ENCODE measurements around the gene IPPK. TPM values are rescaled to one million over a fixed set of nuclear protein-coding genes. Genes with fewer than 3 reads are reported as not detected.

The IPPK gene
- total RNA-seq, 2 experiments from 2014 or later, result 9.6 to 10.9 TPM

DNA sequence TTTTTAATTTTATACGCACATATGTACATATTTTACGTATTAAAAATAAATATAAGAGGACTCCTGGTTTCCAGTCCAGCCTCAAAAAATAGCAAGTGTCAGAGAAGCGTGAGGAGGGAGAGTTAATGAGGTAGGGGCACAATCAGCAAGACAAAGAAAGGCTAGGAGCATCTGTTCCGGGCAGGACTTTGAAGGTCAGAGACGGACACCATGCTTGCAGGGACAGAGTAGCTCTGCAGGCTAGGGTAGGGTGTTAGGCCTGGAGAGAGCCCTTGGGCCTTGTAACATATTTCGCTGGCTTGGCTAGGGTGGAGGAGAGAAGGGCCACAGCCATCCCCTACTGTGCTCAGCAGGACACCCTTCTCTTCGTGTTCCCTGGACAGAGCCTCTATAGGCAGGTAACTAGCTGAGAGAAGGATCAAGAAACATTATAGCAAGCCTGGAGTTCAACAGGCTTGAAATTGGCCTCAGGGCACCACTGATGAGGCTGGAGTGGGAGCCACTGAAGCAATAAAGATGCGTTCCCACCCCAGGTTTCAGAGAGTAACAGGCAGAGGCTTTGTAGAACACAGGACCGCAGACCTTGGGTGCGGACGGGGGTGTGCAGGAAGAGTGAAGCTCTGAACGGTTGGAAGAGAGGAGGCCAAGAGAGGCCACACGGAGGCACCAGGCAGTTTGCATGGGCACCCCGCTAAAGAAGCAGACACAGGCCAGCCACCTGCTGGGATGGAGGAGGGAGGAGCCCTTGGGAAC is 9.7 kb upstream of the IPPK start:
- H3K27me3 Mint-ChIP-seq, result no peaks in the 10 kb centered on the region
- ChIA-PET POLR2A (no interaction called here), CTCF (interaction anchor here (0.6 kb wide), 1 partner anchor 231 kb away, joined by 3 read pairs; no protein-coding TSS in a partner anchor)
- H3K27ac Mint-ChIP-seq, result no peak overlapping the region
- H3K9me3 Mint-ChIP-seq, result no peaks in the 10 kb centered on the region
- H3K36me3 Mint-ChIP-seq (ENCODE audit: low read depth), result no peaks in the 10 kb centered on the region
- DNase-seq, result no peak
- peaks cover 4% of the 10 kb centered on the region for H3K4me1 Mint-ChIP-seq
- no peak overlapping the region for H3K4me3 Mint-ChIP-seq

DNA sequence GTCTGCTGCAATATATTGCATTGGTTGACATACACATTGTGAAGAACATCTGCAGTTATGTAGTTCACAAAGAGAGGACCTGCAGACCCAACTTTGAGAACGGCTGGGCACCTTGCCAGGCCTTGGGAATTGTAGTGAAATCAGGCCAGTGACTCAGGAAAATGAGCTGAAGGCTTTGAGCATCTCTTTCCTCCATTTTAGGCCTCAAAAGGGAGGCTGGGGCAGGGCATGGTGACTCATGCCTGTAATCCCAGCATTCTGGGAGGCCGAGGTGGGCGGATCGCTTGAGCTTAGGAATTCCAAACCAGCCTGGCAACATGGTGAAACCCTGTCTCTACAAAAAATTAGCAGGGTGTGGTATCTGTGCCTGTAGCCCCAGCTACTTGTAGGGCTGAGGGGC is 1.4 kb upstream of the IPPK start:
- ChIA-PET CTCF (no interaction called here), POLR2A (no interaction called here)
- H3K9me3 Mint-ChIP-seq, result no peaks in the 10 kb centered on the region
- no peak for DNase-seq
- no peaks in the 10 kb centered on the region for H3K27me3 Mint-ChIP-seq
- peaks cover 14% of the 10 kb centered on the region for H3K36me3 Mint-ChIP-seq (ENCODE audit: low read depth)
- H3K27ac Mint-ChIP-seq, result peak overlapping the region; percentile 95
- H3K4me1 Mint-ChIP-seq, result peaks cover 28% of the 10 kb centered on the region
- peak overlapping the region; percentile 97 for H3K4me3 Mint-ChIP-seq

DNA sequence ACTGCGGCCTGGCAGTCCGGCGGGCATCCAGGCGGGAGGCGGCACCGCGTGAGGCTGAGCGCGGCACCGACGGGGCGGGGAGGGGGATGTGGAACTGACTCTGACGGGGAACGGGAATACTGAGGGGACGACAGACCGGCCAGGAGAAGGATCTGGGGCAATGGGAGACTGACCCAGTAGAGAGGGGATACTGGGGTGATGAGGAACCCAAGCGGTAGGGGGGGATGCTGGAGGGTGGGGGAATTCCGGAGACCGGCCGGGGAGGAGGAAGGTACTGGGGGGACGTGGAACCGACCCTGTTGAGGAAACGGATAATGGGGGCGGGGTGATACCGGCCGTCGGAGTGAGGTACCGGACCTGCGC is 423 bp downstream of the IPPK start:
- Mint-ChIP-seq H3K27ac (peak overlapping the region; percentile 87), H3K4me3 (peak overlapping the region; percentile 97), H3K27me3 (no peaks in the 10 kb centered on the region), H3K36me3 (ENCODE audit: low read depth) (peaks cover 16% of the 10 kb centered on the region), H3K9me3 (no peaks in the 10 kb centered on the region), H3K4me1 (peaks cover 41% of the 10 kb centered on the region)
- DNase-seq, result peak; percentile 33
- CTCF ChIA-PET, result interaction anchor here (0.9 to 1.2 kb wide), 2 partner anchors 14 to 95 kb away, joined by 3 to 4 read pairs; no protein-coding TSS in a partner anchor
- POLR2A ChIA-PET, result no interaction called here

DNA sequence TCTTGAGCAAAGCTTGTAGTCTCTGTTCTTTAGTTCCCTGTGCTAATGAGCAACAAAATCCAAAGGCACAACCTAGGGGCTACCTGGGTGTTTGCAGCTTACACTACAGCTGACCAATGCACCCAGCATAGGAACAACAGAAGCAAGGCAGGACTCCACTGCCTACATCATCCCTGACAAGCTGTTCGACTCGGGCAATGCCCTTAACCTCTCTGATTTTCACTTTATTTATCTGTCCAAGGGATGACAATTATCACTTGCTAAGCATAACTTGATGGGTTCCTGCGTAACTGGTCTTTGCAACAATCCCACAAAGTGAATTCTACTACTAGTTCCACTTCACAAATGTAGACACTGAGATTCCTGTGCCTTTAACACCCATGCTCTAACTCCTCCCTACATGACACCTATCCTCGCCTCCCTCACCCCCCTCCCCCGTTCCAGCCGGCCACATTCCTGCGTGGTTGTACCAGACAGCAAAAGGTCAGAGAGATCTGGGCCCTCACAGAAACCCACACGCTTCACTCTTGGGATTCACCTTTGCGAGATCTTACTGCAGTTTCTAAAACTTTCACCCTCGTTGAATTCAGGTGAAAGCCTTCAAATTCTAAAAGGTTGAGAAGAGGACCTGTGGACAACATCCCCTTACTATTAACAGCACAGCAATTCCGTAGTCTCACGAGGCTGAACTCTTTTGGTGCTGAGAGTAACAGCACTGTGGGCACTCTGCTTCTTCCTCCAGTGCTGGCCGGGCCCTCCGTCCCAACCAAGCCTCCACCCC is 995 bp downstream of the IPPK start:
- POLR2A ChIA-PET, result no interaction called here
- Mint-ChIP-seq H3K9me3 (no peaks in the 10 kb centered on the region), H3K36me3 (ENCODE audit: low read depth) (peaks cover 12% of the 10 kb centered on the region), H3K27me3 (no peaks in the 10 kb centered on the region), H3K27ac (peak overlapping the region; percentile 87), H3K4me1 (peaks cover 45% of the 10 kb centered on the region), H3K4me3 (peak overlapping the region; percentile 97)
- peak; percentile 47 for DNase-seq
- CTCF ChIA-PET, result interaction anchor here (0.7 kb wide), 1 partner anchor 788 kb away, joined by 3 read pairs; no protein-coding TSS in a partner anchor

DNA sequence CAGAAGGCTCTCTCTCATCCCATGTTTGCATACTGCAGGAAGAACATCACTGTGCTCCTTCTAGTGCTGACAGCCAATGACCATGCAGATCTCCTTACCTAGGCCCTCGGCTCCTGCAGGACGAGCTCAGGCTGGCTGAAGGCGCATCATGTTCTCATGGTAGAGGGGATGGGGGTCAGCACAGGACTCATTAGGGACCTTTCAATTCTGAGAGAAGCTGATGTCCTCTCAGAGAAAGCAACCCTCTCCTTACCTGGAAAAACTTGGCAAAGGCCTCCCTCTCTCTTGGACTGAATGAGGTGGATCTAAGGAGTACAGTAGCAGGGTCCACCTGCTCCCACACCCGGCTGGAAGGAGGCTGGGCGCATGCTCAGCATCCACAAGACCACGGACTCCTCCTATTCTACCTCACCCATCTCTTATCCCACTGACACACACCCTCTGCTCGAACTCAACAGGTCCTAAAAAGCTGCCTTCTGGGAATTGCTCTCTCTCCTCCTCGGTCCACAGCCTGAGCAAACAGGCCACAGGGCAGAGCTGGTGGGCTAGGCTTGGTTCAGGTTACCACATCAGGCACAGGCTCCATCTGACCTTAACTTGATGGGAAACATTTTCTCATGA is 2.9 kb downstream of the IPPK start:
- H3K27ac Mint-ChIP-seq, result peak overlapping the region; percentile 83
- peaks cover 51% of the 10 kb centered on the region for H3K4me1 Mint-ChIP-seq
- no peaks in the 10 kb centered on the region for H3K27me3 Mint-ChIP-seq
- peaks cover 6% of the 10 kb centered on the region for H3K36me3 Mint-ChIP-seq (ENCODE audit: low read depth)
- no peak for DNase-seq
- POLR2A ChIA-PET, result no interaction called here
- H3K4me3 Mint-ChIP-seq, result no peak overlapping the region
- no peaks in the 10 kb centered on the region for H3K9me3 Mint-ChIP-seq
- CTCF ChIA-PET, result interaction anchor here (1.0 kb wide), 1 partner anchor 16 kb away, joined by 3 read pairs; no protein-coding TSS in a partner anchor

DNA sequence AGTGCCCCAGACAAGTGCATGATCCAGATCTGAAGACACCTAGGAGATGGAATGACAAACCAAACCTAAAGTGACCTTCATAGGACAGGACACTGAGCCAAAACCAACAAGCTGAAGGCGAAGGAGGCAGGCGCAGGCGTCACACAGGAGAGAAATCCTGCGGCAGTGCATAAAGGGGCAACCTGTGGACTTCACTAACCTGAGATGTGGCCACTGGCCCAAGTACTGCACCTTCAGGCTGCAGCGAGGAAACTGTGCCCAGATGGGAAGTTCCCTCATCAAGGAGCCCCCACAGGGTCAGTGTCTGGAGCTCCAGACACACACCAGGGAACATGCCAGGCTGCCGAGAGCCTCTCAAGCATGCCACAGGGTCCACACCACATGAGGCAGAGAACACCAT is 3.7 kb downstream of the IPPK start:
- Mint-ChIP-seq H3K27me3 (no peaks in the 10 kb centered on the region), H3K27ac (no peak overlapping the region), H3K4me3 (no peak overlapping the region), H3K36me3 (ENCODE audit: low read depth) (peaks cover 6% of the 10 kb centered on the region), H3K9me3 (no peaks in the 10 kb centered on the region), H3K4me1 (peaks cover 45% of the 10 kb centered on the region)
- ChIA-PET CTCF (interaction anchor here (1.1 kb wide), 1 partner anchor 20 kb away, joined by 4 read pairs; no protein-coding TSS in a partner anchor), POLR2A (no interaction called here)
- DNase-seq, result no peak

DNA sequence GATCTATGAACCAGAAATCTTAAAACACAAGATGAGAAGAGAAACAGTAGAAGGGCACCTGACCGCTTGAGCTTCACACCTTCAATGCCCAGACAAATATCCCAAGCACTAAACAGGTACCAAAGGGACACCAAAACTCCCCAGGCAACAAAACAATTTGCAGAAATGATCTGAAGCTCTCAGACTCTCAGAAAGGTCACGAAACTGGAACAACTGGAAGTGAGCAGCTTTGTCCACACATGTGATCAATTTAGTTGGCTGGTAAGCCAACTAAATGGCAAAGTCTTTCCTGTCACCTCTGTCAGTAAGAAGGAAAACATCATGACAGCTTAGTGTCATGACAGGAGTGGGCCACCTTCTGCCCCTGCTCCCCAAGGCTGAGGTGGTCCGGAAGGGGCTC is 4.1 kb downstream of the IPPK start:
- Mint-ChIP-seq H3K4me1 (peaks cover 44% of the 10 kb centered on the region), H3K4me3 (no peak overlapping the region), H3K27ac (peak overlapping the region; percentile 60), H3K9me3 (no peaks in the 10 kb centered on the region), H3K27me3 (no peaks in the 10 kb centered on the region), H3K36me3 (ENCODE audit: low read depth) (peaks cover 6% of the 10 kb centered on the region)
- DNase-seq, result no peak
- CTCF ChIA-PET, result interaction anchor here (1.1 kb wide), 1 partner anchor 21 kb away, joined by 4 read pairs; no protein-coding TSS in a partner anchor
- POLR2A ChIA-PET, result no interaction called here

DNA sequence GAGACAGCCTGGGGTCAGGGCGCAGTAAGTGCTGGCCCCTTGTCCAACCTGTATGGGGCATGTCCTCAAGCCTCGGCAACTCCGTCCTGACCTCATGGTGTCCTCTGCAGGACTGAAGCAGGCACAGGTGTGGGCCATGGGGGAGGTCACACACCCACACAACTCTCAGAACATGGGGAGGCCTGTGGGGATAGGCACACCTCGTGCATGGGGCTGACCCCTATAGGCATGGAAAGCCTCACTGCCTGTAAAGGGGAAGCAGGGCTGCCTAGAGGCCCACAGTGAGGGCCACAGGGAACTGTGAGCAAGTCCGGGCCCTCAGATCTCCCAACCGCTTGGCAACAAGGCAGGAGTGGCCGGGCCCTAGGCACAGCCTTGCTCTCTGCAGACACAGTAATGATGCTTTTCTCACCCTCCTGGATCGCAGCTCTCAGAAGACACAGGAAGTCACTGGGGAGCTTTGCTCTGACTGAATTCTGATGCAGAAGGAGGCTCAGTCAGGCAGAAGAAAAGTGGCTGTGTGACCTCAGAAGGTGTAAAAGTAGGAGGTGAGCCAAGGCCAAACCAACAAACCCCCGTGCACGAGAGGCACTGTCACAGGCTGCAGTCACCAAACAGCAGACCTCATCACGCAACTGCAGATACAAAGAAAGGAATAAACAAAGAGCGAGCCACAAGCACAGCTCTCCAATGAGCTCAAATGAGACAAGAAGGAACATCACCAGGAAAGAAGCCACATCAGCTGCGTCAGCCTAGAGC is 5.4 kb downstream of the IPPK start:
- H3K27ac Mint-ChIP-seq, result peak overlapping the region; percentile 77
- ChIA-PET POLR2A (no interaction called here), CTCF (interaction anchor here (1.1 kb wide), 1 partner anchor 10 kb away, joined by 4 read pairs; no protein-coding TSS in a partner anchor)
- peak; percentile 52 for DNase-seq
- no peak overlapping the region for H3K4me3 Mint-ChIP-seq
- peaks cover 6% of the 10 kb centered on the region for H3K36me3 Mint-ChIP-seq (ENCODE audit: low read depth)
- H3K9me3 Mint-ChIP-seq, result no peaks in the 10 kb centered on the region
- H3K4me1 Mint-ChIP-seq, result peaks cover 44% of the 10 kb centered on the region
- no peaks in the 10 kb centered on the region for H3K27me3 Mint-ChIP-seq

DNA sequence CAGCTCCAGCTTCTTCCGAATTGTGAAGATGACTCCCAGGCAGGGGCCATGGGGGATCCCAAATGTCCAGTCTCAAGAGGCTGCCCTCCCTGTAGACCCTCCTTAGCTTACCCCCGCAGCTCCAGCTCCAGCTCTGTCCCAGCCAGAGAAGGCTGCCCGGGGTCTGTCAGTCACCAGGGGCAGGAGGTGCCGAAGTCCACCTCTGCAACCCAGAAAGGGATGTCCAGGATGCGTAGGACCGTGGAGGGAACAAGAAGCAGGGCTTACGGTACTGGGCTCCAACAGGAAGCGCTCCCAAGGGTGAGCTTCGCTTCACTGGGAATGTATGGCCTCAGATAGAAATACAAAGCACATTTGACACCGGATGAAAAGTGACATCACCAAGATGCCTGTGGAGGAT is 6.0 kb downstream of the IPPK start:
- Mint-ChIP-seq H3K36me3 (ENCODE audit: low read depth) (peaks cover 6% of the 10 kb centered on the region), H3K4me3 (no peak overlapping the region), H3K4me1 (peaks cover 41% of the 10 kb centered on the region), H3K27ac (peak overlapping the region; percentile 77), H3K9me3 (no peaks in the 10 kb centered on the region), H3K27me3 (no peaks in the 10 kb centered on the region)
- CTCF ChIA-PET, result interaction anchor here (1.1 kb wide), 1 partner anchor 10 kb away, joined by 4 read pairs; no protein-coding TSS in a partner anchor
- no peak for DNase-seq
- POLR2A ChIA-PET, result no interaction called here

DNA sequence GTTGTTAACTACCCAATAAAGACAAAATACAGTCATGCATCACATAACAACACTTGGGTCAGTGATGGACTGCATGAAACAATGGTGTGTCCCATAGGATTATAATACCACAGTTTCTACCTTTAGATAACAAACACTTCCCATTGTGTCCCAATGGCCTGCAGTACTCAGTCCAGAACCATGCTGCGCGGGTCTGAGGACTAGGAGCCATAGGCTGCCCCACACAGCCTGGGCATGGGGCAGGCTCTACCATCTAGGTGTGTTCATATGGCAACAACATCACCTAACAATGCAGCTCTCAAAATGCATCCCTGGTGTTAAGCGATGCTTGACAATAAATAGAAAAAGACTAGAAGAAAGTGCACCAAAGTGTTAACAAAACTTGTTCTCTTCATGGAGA is 6.8 kb downstream of the IPPK start:
- peaks cover 6% of the 10 kb centered on the region for H3K36me3 Mint-ChIP-seq (ENCODE audit: low read depth)
- H3K27ac Mint-ChIP-seq, result no peak overlapping the region
- H3K4me1 Mint-ChIP-seq, result peaks cover 33% of the 10 kb centered on the region
- no peak for DNase-seq
- CTCF ChIA-PET, result no interaction called here
- H3K4me3 Mint-ChIP-seq, result no peak overlapping the region
- H3K27me3 Mint-ChIP-seq, result no peaks in the 10 kb centered on the region
- POLR2A ChIA-PET, result no interaction called here
- no peaks in the 10 kb centered on the region for H3K9me3 Mint-ChIP-seq

DNA sequence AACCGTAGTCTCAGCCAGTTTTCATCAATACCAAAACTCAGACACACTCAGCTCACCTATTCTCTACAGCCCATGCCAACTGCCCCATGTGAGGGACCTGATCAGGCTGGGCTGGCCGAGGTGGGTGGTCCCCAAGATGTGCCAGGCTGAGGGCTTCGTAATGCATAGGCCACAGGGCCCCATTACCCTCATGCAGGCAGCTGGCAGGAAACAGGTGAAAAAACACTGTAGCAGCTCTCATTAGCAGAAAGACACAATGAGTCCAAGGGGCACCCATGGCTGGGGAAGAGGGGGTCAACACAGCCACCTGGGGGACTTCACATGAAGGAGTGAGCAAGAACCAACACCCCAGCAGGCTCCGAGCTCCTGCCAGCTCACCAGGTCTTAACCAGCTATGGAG is 8.2 kb downstream of the IPPK start:
- Mint-ChIP-seq H3K4me3 (no peak overlapping the region), H3K9me3 (no peaks in the 10 kb centered on the region), H3K36me3 (ENCODE audit: low read depth) (peaks cover 2% of the 10 kb centered on the region), H3K27ac (no peak overlapping the region), H3K4me1 (peaks cover 25% of the 10 kb centered on the region), H3K27me3 (no peaks in the 10 kb centered on the region)
- ChIA-PET POLR2A (no interaction called here), CTCF (no interaction called here)
- no peak for DNase-seq

DNA sequence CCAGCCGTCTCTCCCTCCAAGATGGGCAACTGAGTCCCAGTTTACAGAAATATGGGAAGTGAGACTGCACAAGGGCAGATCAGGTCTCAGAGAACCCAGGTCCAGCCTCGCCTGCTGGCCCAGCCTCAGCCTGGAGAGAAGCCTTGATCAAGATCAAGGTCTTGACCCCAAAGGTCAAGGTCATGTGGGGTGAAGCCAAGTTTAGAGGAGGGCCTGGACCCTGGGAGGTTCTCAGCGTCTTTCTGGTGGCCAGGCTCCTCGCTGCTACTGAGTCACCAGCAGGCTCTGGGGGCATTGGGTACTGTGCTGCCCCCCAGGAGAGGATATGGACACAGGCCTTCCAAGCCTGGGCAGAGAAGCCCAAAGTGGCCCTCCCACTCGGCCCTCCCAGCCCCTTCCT is 8.8 kb downstream of the IPPK start:
- no peak for DNase-seq
- no peak overlapping the region for H3K27ac Mint-ChIP-seq
- CTCF ChIA-PET, result no interaction called here
- no peaks in the 10 kb centered on the region for H3K27me3 Mint-ChIP-seq
- H3K9me3 Mint-ChIP-seq, result no peaks in the 10 kb centered on the region
- H3K4me1 Mint-ChIP-seq, result peaks cover 23% of the 10 kb centered on the region
- peaks cover 2% of the 10 kb centered on the region for H3K36me3 Mint-ChIP-seq (ENCODE audit: low read depth)
- H3K4me3 Mint-ChIP-seq, result no peak overlapping the region
- POLR2A ChIA-PET, result no interaction called here

Data from activated CD4-positive, alpha-beta T cell treated with anti-CD3 and anti-CD28 coated beads, Interleukin-2, amount 10 ng/mL, durations not matched to agents 7 days and 5 days (primary cell).